Adipocyte (in vitro differentiated cells): ENCODE results near the gene TMEM225.
"Not testable (repeated sequence)": the region's sequence is repeated elsewhere in the genome, so short reads cannot be mapped to it uniquely, and the experiment has no call there.

Experiments used
- DNase-seq: peaks from one replicate; pipeline ENCODE4 v3.0.0-alpha.2; 2015; ENCODE audit warnings: low read depth
- H3K27me3 ChIP-seq: replicated peaks from 2 replicates; pipeline ENCODE4 v1.7.0; 2013; ENCODE audit warnings: mild to moderate bottlenecking, low read length, moderate library complexity; ENCODE audit not compliant: control insufficient read depth, insufficient read depth
- H3K36me3 ChIP-seq: 2 replicates; pipeline ENCODE4 v1.7.0; 2013; ENCODE audit warnings: low read length, mild to moderate bottlenecking, moderate library complexity; ENCODE audit not compliant: control insufficient read depth, insufficient read depth, severe bottlenecking
- H3K4me1 ChIP-seq: 2 replicates; pipeline ENCODE4 v1.7.0; 2013; ENCODE audit warnings: mild to moderate bottlenecking, low read length, moderate library complexity; ENCODE audit not compliant: control insufficient read depth, insufficient read depth
- H3K4me3 ChIP-seq: 2 replicates; pipeline ENCODE4 v1.7.0; 2013; ENCODE audit warnings: mild to moderate bottlenecking, low read length, moderate library complexity
- H3K9ac ChIP-seq: 2 replicates; pipeline ENCODE4 v1.7.0; 2013; ENCODE audit warnings: mild to moderate bottlenecking, low read length, moderate library complexity
- H3K9me3 ChIP-seq: 2 replicates; pipeline ENCODE4 v1.7.0; 2013; ENCODE audit warnings: mild to moderate bottlenecking, low read length, moderate library complexity; ENCODE audit not compliant: control insufficient read depth

Gene TMEM225, protein sequence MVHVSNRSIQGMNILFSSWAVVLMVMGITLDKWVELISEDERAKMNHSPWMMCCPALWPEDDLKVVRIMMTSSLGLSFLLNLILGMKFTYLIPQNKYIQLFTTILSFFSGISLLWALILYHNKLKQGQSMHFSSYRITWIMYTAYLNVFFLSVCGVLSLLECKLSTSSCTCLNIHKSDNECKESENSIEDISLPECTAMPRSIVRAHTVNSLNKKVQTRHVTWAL

DNA sequence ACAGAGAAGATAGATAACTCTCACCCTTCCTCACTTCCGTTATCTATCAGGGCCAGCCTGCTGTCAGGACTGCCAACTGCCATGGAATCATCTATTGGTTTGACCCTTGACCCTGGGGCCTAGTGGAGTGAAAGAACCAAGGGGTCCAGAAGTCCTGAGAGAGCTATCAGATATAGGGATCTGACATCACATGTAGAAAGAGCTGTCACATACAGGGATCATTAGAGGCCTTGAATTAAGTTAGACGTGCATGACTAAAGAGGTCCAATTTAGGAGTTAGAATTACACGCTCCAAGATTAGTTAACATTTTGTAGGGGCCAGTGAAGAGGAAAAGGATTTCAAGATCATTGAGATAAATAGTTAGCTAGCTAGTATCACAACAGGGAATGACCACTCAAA lies at the start of gene TMEM225:
Gene TMEM225, minus strand, starts transcription at position 101 of the 400 bp plus-strand sequence. CDS start 245 bp downstream, outside the sequence.
- Histone ChIP-seq H3K4me1 (no peaks in the 10 kb centered on the region), H3K4me3 (no peak within 1 kb of the TSS), H3K27me3 (no peaks in the 10 kb centered on the region), H3K9ac (no peak within 1 kb of the TSS), H3K9me3 (no peaks in the 10 kb centered on the region), H3K36me3 (no peaks in the 10 kb centered on the region)
- DNase-seq, result no peak

DNA sequence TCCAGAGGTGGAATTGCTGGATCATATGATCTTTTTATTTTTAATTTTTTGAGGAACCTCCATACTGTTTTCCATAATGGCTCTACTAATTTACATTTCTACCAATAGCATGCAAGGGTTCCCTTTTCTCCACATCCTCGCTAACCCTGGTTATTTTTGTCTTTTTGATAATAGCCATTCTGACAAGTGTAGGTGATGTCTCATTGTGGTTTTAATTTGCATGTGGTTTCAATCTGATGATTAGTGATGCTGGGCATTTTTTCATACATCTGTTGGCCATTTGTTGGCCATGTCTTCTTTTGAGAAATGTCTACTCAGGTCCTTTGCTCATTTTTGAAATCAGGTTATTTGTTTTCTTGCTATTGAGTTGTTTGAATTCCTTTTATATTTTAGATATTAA lies 38.6 kb upstream of the TMEM225 start:
- Histone ChIP-seq H3K4me3 (no peak overlapping the region), H3K27me3 (no peaks in the 10 kb centered on the region), H3K36me3 (no peaks in the 10 kb centered on the region), H3K9ac (no peak overlapping the region), H3K9me3 (no peaks in the 10 kb centered on the region), H3K4me1 (no peaks in the 10 kb centered on the region)
- no peak for DNase-seq

DNA sequence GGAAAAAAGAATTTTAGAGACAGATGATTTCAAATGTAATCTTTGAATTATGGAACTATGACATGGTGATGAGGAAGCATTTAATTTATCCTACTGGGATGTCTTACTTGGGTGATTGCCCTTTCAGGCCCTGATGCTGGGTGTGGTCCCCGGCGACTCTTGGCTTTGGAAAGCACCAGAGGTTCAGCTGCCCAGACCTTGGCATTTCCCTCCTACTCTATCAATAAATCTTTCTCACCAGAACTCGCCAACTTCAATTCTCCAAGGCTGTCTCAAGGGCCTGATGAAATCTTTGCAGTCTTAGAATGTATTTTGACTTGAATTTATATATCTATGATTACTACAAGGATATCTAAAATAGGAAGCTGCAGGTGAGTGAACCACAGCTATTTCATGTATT lies 35.5 kb upstream of the TMEM225 start:
- Histone ChIP-seq H3K4me1 (no peaks in the 10 kb centered on the region), H3K4me3 (no peak overlapping the region), H3K9ac (no peak overlapping the region), H3K27me3 (no peaks in the 10 kb centered on the region), H3K36me3 (no peaks in the 10 kb centered on the region), H3K9me3 (no peaks in the 10 kb centered on the region)
- no peak for DNase-seq

DNA sequence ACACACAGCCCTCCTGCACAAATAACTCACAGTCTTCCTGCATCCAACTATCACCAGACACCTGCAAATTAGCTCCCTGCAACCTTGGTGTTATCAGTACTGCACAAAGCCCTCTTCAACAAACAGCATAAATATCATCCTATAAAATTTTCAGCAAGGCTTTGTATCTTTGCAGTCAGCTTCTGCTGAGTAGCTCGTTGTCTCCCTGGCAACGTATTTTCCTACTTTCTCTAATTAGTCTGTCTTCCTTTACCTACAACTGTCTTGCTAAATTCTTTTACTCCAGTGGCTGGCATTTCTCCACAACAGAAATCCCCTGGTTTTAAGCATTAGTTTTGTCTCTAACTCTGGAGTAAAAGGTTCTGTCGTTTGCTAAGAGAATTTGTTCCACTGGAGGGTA lies 20.4 kb upstream of the TMEM225 start:
- no peak for DNase-seq
- H3K36me3 ChIP-seq, result no peaks in the 10 kb centered on the region
- no peak overlapping the region for H3K9ac ChIP-seq
- H3K9me3 ChIP-seq, result no peaks in the 10 kb centered on the region
- no peak overlapping the region for H3K4me3 ChIP-seq
- no peaks in the 10 kb centered on the region for H3K4me1 ChIP-seq
- H3K27me3 ChIP-seq, result no peaks in the 10 kb centered on the region

DNA sequence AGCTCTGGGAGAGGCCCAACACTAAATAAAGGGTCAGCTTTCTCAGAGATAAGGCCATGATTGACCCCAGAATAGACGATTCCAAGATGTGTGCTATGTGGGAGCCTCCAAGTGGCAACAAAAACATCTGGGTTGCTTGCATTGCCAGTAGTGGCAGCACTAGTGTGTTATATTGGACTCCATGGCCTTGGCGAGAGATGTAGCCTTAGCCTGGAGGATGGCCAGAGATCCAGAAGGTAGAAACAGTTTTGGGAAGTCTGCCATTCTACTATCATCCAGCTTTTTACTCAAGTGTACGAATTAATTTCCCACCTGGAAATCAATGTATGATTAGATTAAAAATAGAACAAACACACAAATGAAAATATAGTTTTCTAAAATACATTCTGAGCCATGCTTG lies 19.5 kb upstream of the TMEM225 start:
- no peak for DNase-seq
- Histone ChIP-seq H3K36me3 (no peaks in the 10 kb centered on the region), H3K27me3 (no peaks in the 10 kb centered on the region), H3K4me3 (no peak overlapping the region), H3K9ac (no peak overlapping the region), H3K9me3 (no peaks in the 10 kb centered on the region), H3K4me1 (no peaks in the 10 kb centered on the region)

DNA sequence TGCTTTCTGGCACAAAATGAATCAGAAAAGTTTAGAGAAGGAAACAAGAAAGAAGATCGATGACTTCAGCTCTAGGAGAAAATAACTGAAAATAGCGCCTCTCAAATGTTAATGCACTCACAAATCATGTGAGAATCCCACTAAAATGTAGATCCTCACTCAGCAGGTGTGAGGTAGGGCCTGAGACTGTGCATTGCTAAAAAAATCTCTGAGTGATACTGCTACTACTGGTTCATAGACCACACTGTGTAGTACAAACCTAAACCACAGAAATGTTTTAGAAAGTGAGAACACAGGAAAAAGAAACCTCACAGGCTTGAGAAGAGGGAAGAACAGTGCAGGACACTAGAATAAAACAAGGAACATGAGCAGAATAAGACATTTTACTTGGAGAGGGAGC lies 18.5 kb upstream of the TMEM225 start:
- no peaks in the 10 kb centered on the region for H3K9me3 ChIP-seq

DNA sequence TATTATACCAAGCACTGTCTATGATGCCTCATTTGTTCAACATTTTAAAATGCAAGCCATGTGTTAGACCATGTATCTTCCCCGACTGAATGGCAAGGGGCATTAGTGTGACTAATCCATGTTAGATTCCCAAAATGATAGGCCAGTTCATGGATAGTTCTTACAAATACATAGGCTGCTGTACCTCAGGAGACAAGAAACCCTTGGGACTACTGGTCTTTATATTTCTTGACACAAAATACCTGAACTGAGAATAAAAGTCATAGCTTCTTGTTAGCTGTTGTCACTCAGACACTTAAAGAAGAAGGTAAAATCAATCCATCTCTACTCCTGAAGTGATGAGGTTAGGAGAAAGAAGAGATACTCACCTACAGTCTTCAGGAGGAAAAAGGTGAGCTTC lies 16.4 kb upstream of the TMEM225 start, which contains the start of gene OR8D4:
Gene OR8D4, plus strand, starts transcription at position 301 of the 400 bp plus-strand sequence. CDS start 4,265 bp downstream, outside the sequence.
- H3K36me3 ChIP-seq, result no peaks in the 10 kb centered on the region
- no peak within 1 kb of the TSS for H3K9ac ChIP-seq
- no peak within 1 kb of the TSS for H3K4me3 ChIP-seq
- H3K9me3 ChIP-seq, result no peaks in the 10 kb centered on the region
- DNase-seq, result no peak
- H3K4me1 ChIP-seq, result no peaks in the 10 kb centered on the region
- H3K27me3 ChIP-seq, result no peaks in the 10 kb centered on the region

More for the DNA sequence above, 18.5 kb upstream of the TMEM225 start:
- no peaks in the 10 kb centered on the region for H3K4me1 ChIP-seq
- H3K27me3 ChIP-seq, result no peaks in the 10 kb centered on the region
- no peak overlapping the region for H3K4me3 ChIP-seq
- DNase-seq, result no peak
- no peak overlapping the region for H3K9ac ChIP-seq
- no peaks in the 10 kb centered on the region for H3K36me3 ChIP-seq

DNA sequence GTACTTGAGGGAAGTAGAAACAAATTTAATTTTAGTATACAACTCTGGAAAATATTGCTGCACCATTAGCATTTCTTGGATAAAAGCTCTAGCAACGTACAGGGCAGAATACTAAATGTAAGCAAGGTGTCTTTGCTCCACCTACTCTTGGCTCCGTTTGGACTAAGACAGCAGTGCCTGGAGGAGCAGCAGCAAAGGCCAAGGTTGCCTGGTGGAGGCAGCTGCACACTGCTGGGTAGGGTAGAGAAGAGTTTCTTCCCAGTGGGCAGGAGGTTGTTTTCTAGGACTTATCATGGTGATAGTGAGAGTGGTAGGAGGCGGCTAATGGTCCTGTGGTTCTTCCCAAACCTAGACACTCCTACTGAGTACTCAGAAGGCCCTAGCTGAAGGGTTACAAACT lies 14.3 kb upstream of the TMEM225 start:
- no peak overlapping the region for H3K9ac ChIP-seq
- DNase-seq, result no peak
- no peaks in the 10 kb centered on the region for H3K27me3 ChIP-seq
- H3K9me3 ChIP-seq, result no peaks in the 10 kb centered on the region
- H3K4me3 ChIP-seq, result no peak overlapping the region
- H3K4me1 ChIP-seq, result no peaks in the 10 kb centered on the region
- no peaks in the 10 kb centered on the region for H3K36me3 ChIP-seq

DNA sequence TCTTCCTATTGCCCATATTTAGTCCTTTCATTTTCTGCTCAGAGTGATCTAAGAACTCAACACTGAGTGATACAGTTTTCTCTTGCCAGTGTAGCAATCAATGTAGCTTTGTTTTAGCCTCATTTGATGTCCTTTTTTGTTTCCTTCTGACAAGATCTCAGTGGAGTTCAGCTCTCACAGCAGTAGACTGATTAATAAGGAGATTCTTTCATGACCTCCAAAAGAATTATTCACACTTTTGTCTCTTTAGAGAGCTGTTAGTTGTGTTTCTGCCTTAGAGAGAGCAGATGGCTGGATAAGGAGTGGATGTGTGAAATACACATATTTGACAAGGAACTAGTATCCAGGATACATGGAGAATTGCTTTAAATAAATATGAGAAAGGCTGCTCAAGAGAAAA lies 6.6 kb upstream of the TMEM225 start:
- no peak for DNase-seq
- no peak overlapping the region for H3K9ac ChIP-seq
- no peaks in the 10 kb centered on the region for H3K36me3 ChIP-seq
- no peaks in the 10 kb centered on the region for H3K4me1 ChIP-seq
- H3K9me3 ChIP-seq, result no peaks in the 10 kb centered on the region
- no peak overlapping the region for H3K4me3 ChIP-seq
- H3K27me3 ChIP-seq, result no peaks in the 10 kb centered on the region

DNA sequence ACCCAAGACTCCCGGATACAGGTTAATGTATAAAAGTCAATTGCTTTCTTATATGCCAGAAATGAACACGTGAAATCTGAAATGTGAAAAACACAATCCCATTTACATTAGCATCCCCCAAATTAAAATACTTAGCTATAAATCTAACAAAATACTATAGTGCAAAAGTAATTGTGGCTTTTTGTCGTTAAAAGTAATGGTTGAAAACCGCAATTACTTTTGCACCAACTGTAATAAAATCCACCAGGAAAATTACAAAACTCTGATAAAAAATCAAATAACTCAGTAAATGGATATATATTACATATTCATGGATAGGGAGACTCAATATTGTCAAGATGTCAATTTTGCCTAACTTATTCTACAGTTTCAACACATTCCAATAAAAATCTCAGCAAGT lies 4.6 kb downstream of the TMEM225 start:
- Histone ChIP-seq H3K9ac (no peak overlapping the region), H3K4me3 (no peak overlapping the region), H3K9me3 (no peaks in the 10 kb centered on the region), H3K36me3 (no peaks in the 10 kb centered on the region), H3K27me3 (no peaks in the 10 kb centered on the region), H3K4me1 (no peaks in the 10 kb centered on the region)
- no peak for DNase-seq

DNA sequence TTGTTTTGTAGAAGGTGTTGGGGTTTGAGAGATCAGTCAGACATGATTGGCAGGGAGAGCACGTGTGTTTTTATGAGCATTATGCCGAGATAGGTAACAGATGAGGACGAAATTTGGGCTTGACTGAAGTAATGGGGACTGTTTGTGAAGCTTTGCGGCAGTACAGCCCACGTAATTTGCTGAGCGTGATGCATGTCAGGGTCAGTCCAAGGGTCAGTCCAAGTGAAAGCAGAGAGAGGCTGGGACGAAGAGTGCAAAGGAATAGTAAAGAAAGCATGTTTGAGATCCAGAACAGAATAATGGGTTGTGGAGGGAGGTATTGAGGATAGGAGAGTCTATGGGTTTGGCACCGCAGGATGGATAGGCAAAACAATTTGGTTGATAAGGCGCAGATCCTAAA lies 17.7 kb downstream of the TMEM225 start:
- not testable (repeated sequence) for H3K9me3 ChIP-seq, H3K27me3 ChIP-seq, DNase-seq, H3K4me3 ChIP-seq, H3K9ac ChIP-seq, H3K4me1 ChIP-seq, H3K36me3 ChIP-seq

DNA sequence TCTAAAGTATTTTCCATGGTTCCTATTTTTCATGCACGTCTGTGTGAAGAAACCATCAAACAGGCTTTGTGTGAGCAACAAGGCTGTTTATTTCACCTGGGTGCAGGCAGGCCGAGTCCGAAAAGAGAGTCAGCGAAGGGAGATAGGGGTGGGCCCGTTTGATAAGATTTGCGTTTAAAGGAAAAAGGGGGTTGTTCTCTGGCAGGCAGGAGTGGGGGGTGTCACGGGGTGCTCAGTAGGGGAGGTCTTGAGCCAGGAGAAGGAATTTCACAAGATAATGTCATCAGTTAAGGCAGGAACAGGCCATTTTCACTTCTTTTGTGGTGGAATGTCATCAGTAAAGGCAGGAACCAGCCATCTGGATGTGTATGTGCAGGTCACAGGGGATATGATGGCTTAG lies 20.2 kb downstream of the TMEM225 start:
- DNase-seq, H3K9me3 ChIP-seq, H3K4me1 ChIP-seq, H3K27me3 ChIP-seq, H3K36me3 ChIP-seq, H3K9ac ChIP-seq, H3K4me3 ChIP-seq: not testable (repeated sequence)
